Endodermal cell (in vitro differentiated cells): ENCODE data around the gene DCAF5. TPM values are rescaled to one million over a fixed set of nuclear protein-coding genes. Genes with fewer than 3 reads are reported as not detected.

ENCODE experiments used
- DNase-seq: peaks from one replicate; pipeline ENCODE4 v3.0.0-alpha.2; 2017
- H3K27ac ChIP-seq: 2 replicates; pipeline ENCODE4 v1.5.1; 2013; ENCODE audit warnings: mild to moderate bottlenecking, low read depth, low read length, moderate library complexity
- H3K27me3 ChIP-seq: 2 replicates; pipeline ENCODE4 v1.6.1; 2013; ENCODE audit warnings: mild to moderate bottlenecking, low read length, moderate library complexity; ENCODE audit not compliant: insufficient read depth, control insufficient read depth, poor library complexity, severe bottlenecking
- H3K36me3 ChIP-seq: 2 replicates; pipeline ENCODE4 v1.7.0; 2013; ENCODE audit warnings: mild to moderate bottlenecking, low read length, moderate library complexity; ENCODE audit not compliant: control insufficient read depth, insufficient read depth
- H3K4me1 ChIP-seq: one replicate; pipeline ENCODE4 v1.7.0; 2013; ENCODE audit warnings: low read length; ENCODE audit not compliant: control insufficient read depth, insufficient read depth
- H3K4me3 ChIP-seq: 2 replicates; pipeline ENCODE4 v1.5.1; 2013; ENCODE audit warnings: mild to moderate bottlenecking, low read length, moderate library complexity
- H3K9ac ChIP-seq: 2 replicates; pipeline ENCODE4 v1.6.1; 2013; ENCODE audit warnings: mild to moderate bottlenecking, low read length, moderate library complexity; ENCODE audit not compliant: poor library complexity, severe bottlenecking; ENCODE audit errors: extremely low read depth
- H3K9me3 ChIP-seq: 2 replicates; pipeline ENCODE4 v1.6.1; 2013; ENCODE audit warnings: mild to moderate bottlenecking, low read length, moderate library complexity; ENCODE audit not compliant: control insufficient read depth
- H3K27ac Mint-ChIP-seq: 2 replicates; pipeline ENCODE4 v1.8.0; 2020; ENCODE audit warnings: mixed read lengths
- H3K27me3 Mint-ChIP-seq: 2 replicates; pipeline ENCODE4 v1.8.0; 2021; ENCODE audit warnings: mild to moderate bottlenecking, mixed read lengths; ENCODE audit not compliant: insufficient read depth
- H3K36me3 Mint-ChIP-seq: 2 replicates; pipeline ENCODE4 v1.8.0; 2020; ENCODE audit warnings: low read depth, mixed read lengths
- H3K4me1 Mint-ChIP-seq: 2 replicates; pipeline ENCODE4 v1.8.0; 2020; ENCODE audit warnings: mixed read lengths
- H3K4me3 Mint-ChIP-seq: 2 replicates; pipeline ENCODE4 v1.8.0; 2020; ENCODE audit warnings: mild to moderate bottlenecking, moderate library complexity, mixed read lengths
- H3K9me3 Mint-ChIP-seq: 2 replicates; pipeline ENCODE4 v1.8.0; 2020; ENCODE audit warnings: mild to moderate bottlenecking, mixed read lengths
- WGBS, 2 experiments: methylation state at CpG; one replicate each; pipeline versions ENCODE4 v1.1.5 to v1.1.7; 2013; ENCODE audit warnings: missing lambda C conversion rate in 2 of 2, mixed read lengths in 1 of 2; ENCODE audit not compliant: insufficient coverage in 1 of 2, insufficient read length in 1 of 2; 5-methylcytosine and 5-hydroxymethylcytosine counted together
- total RNA-seq, 2 donors: library from RNA; stranded (reverse); fragmentation: NEBNext Ultra II Directional in 1 of 2; extraction: Animal tissue kit (Norgen Biotek cat#: 25700) in 1 of 2; gene quantifications; 2 replicates in 1 of 2; 3 replicates in 1 of 2; pipeline ENCODE4 v1.2.1, GENCODE V29; 2021
- TF ChIP-seq, protein P1 (sequence below): fragments of 200-600 bp; sonication (generic); conservative IDR thresholded peaks from 2 replicates; pipeline ENCODE4 v1.5.0; 2021; ENCODE audit warnings: antibody characterized with exemption, mild to moderate bottlenecking

Gene DCAF5
- total RNA-seq, 2 donors from 2014 or later = 61.1 to 69.6 TPM

DNA sequence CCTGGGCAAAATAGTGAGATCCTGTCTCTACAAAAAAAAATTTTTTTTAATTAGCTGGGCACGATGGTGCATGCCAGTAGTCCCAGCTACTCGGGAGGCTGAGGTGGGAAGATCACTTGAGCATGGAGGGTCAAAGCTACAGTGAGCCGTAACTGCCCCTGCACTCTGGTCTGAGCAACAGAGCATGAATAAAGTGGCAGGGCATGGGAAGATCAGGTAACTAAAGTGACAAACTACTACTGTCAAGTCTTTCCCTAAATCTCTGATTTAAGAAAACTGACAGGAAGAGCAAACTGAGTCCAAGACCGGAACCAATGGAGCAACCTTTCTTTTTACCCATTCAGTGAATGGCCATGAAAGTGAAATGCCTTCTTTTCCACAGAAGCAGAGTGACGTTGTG lies 10.8 kb downstream of the DCAF5 start:
- 83 to 85% methylated on average over 5 of the region's 5 CpGs for WGBS, 2 experiments
- Mint-ChIP-seq H3K9me3 (no peaks in the 10 kb centered on the region), H3K27me3 (no peaks in the 10 kb centered on the region), H3K36me3 (peaks cover 14% of the 10 kb centered on the region), H3K4me3 (no peak overlapping the region), H3K27ac (peak overlapping the region; percentile 79), H3K4me1 (peaks cover 50% of the 10 kb centered on the region)
- H3K4me1 ChIP-seq = peaks cover 3% of the 10 kb centered on the region
- H3K36me3 ChIP-seq = peaks cover 35% of the 10 kb centered on the region
- no peaks in the 10 kb centered on the region for H3K27me3 ChIP-seq
- no peak for DNase-seq
- peak overlapping the region; percentile 56 for H3K9ac ChIP-seq
- H3K4me3 ChIP-seq = peak overlapping the region; percentile 55
- TF ChIP-seq, protein P1, sequence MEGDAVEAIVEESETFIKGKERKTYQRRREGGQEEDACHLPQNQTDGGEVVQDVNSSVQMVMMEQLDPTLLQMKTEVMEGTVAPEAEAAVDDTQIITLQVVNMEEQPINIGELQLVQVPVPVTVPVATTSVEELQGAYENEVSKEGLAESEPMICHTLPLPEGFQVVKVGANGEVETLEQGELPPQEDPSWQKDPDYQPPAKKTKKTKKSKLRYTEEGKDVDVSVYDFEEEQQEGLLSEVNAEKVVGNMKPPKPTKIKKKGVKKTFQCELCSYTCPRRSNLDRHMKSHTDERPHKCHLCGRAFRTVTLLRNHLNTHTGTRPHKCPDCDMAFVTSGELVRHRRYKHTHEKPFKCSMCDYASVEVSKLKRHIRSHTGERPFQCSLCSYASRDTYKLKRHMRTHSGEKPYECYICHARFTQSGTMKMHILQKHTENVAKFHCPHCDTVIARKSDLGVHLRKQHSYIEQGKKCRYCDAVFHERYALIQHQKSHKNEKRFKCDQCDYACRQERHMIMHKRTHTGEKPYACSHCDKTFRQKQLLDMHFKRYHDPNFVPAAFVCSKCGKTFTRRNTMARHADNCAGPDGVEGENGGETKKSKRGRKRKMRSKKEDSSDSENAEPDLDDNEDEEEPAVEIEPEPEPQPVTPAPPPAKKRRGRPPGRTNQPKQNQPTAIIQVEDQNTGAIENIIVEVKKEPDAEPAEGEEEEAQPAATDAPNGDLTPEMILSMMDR = no peak
- no peaks in the 10 kb centered on the region for H3K9me3 ChIP-seq
- no peak overlapping the region for H3K27ac ChIP-seq

DNA sequence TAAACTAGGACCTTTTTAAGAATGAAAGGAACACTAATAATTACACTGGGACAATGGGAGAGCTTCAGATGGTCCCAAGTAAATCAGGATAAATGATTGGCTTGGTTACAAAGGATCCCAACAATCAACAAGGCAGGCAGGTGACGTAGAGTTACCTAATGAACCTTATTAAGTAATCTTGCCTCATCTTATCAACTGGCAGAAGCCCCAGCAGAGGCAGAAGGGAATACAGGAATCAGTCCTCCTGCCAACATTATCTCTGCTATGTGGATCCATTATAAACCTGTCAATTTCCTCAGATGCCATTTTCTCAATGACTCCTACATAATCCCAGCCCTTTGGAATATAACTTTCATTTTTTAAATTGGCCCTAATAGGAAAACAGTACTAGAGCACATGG lies 11.4 kb downstream of the DCAF5 start:
- Mint-ChIP-seq H3K4me3 (no peak overlapping the region), H3K9me3 (no peaks in the 10 kb centered on the region), H3K4me1 (peaks cover 50% of the 10 kb centered on the region), H3K27me3 (no peaks in the 10 kb centered on the region), H3K27ac (peak overlapping the region; percentile 7), H3K36me3 (peaks cover 14% of the 10 kb centered on the region)
- Histone ChIP-seq H3K27ac (no peak overlapping the region), H3K27me3 (no peaks in the 10 kb centered on the region), H3K4me1 (peaks cover 3% of the 10 kb centered on the region), H3K4me3 (no peak overlapping the region), H3K36me3 (peaks cover 35% of the 10 kb centered on the region), H3K9me3 (no peaks in the 10 kb centered on the region), H3K9ac (peak overlapping the region; percentile 56)
- WGBS, 2 experiments = 33 to 80% methylated on average over 1 of the region's 1 CpG
- TF ChIP-seq, protein P1 = no peak
- DNase-seq = no peak

DNA sequence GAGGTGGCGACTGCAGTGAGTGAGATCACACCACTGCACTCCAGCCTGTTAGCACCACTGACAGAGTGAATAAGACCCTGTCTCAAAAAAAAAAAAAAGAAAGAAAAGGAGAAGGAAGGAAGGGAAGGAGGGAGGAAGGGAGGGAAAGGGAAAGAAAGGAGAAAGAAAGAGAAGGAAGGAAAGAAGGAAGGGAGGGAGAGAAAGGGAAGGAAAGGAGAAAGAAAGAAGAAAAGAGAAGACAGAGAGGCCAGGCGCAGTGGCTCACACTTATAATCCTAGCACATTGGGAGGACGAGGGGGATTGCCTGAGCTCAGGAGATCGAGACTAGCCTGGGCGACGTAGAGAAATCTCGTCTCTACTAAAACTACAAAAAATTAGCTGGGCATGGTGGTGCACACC lies 13.2 kb downstream of the DCAF5 start:
- Mint-ChIP-seq H3K27me3 (no peaks in the 10 kb centered on the region), H3K27ac (peak overlapping the region; percentile 75), H3K36me3 (peaks cover 10% of the 10 kb centered on the region), H3K4me1 (peaks cover 52% of the 10 kb centered on the region), H3K9me3 (no peaks in the 10 kb centered on the region), H3K4me3 (no peak overlapping the region)
- Histone ChIP-seq H3K27me3 (no peaks in the 10 kb centered on the region), H3K9me3 (no peaks in the 10 kb centered on the region), H3K27ac (no peak overlapping the region), H3K4me3 (no peak overlapping the region), H3K9ac (no peak overlapping the region), H3K36me3 (peaks cover 38% of the 10 kb centered on the region), H3K4me1 (peaks cover 3% of the 10 kb centered on the region)
- TF ChIP-seq, protein P1 = no peak
- DNase-seq = no peak
- 75 to 82% methylated on average over 6 to 7 of the region's 7 CpGs for WGBS, 2 experiments
